K562 (cell line): ENCODE results near the gene ACSS2.
"Not testable (repeated sequence)": the region's sequence is repeated elsewhere in the genome, so short reads cannot be mapped to it uniquely, and the experiment has no call there.

ENCODE experiments used
- DPF2 ChIP-seq: fragments of 450-650 bp; IDR thresholded peaks from 2 replicates; pipeline ENCODE4 v1.6.1; 2016
- NFXL1 ChIP-seq: fragments of 450-650 bp; formaldehyde crosslinking; IDR thresholded peaks from 2 replicates; pipeline ENCODE4 v1.4.0; 2021; ENCODE audit warnings: mild to moderate bottlenecking
- NONO ChIP-seq, 2 experiments: fragments of 200-400 bp in 1 of 2; fragments of 450-650 bp in 1 of 2; formaldehyde crosslinking in 1 of 2; IDR thresholded peaks; 2 replicates each; pipeline ENCODE4 v1.6.1; 2017; ENCODE audit warnings: low read depth in 2 of 2, mild to moderate bottlenecking in 2 of 2, moderate library complexity in 2 of 2, low read length in 1 of 2
- POLR2A ChIP-seq: fragments of 450-650 bp; conservative IDR thresholded peaks from 2 replicates; pipeline ENCODE4 v1.6.1; 2016
- PTRF ChIP-seq: fragments of 450-650 bp; IDR thresholded peaks from 2 replicates; pipeline ENCODE4 v1.6.1; 2016; ENCODE audit warnings: mild to moderate bottlenecking, missing genetic modification characterization, missing compliant biosample characterization
- RBM25 ChIP-seq: fragments of 200-400 bp; formaldehyde crosslinking; IDR thresholded peaks from 2 replicates; pipeline ENCODE4 v1.6.1; 2018; ENCODE audit warnings: low read length, low read depth, moderate library complexity; ENCODE audit not compliant: severe bottlenecking
- RFX5 ChIP-seq: IDR thresholded peaks from 2 replicates; pipeline ENCODE4 v1.6.1; 2011; ENCODE audit warnings: low read depth, mild to moderate bottlenecking, improper control_type of control experiment, low read length
- SMAD3 ChIP-seq: fragments of 450-650 bp; formaldehyde crosslinking; conservative IDR thresholded peaks from 2 replicates; pipeline ENCODE4 v1.4.0; 2020; ENCODE audit warnings: mild to moderate bottlenecking
- SP1 ChIP-seq: sonication (generic); formaldehyde crosslinking; IDR thresholded peaks from 2 replicates; pipeline ENCODE4 v1.8.1; 2022; ENCODE audit warnings: mild to moderate bottlenecking, missing genetic modification reagents
- XRCC5 ChIP-seq: fragments of 200-400 bp; formaldehyde crosslinking; IDR thresholded peaks from 2 replicates; pipeline ENCODE4 v1.6.1; 2017; ENCODE audit warnings: low read depth, mild to moderate bottlenecking, low read length
- ZFX ChIP-seq: sonication (generic); formaldehyde crosslinking; IDR thresholded peaks from 2 replicates; pipeline ENCODE4 v1.8.0; 2022; ENCODE audit warnings: mild to moderate bottlenecking, missing genetic modification reagents, moderate library complexity
- ZNF23 ChIP-seq: fragments of 250-450 bp; sonication (Bioruptor Pico); IDR thresholded peaks from 2 replicates; pipeline ENCODE4 v1.4.0; 2020; ENCODE audit warnings: mild to moderate bottlenecking
- TF ChIP-seq, protein P1 (sequence below), 3 experiments: IDR thresholded peaks in 2 of 3; conservative IDR thresholded peaks in 1 of 3; 2 replicates each; pipeline ENCODE4 v1.5.1; 2011 to 2012; ENCODE audit warnings: low read length in 3 of 3, mild to moderate bottlenecking in 3 of 3, control low read depth in 2 of 3, improper control_type of control experiment in 1 of 3, inconsistent platforms in 1 of 3, low read depth in 1 of 3, mixed read lengths in 1 of 3, moderate library complexity in 1 of 3; ENCODE audit not compliant: insufficient read depth in 2 of 3
- TF ChIP-seq, protein P2 (sequence below), 2 experiments: fragments of 450-650 bp in 1 of 2; sonication (generic) in 1 of 2; formaldehyde crosslinking in 1 of 2; IDR thresholded peaks; 2 replicates each; pipeline versions ENCODE4 v1.7.1 to v1.9.0; 2016 to 2022; ENCODE audit warnings: inconsistent platforms in 1 of 2, mild to moderate bottlenecking in 1 of 2, missing genetic modification reagents in 1 of 2

DNA sequence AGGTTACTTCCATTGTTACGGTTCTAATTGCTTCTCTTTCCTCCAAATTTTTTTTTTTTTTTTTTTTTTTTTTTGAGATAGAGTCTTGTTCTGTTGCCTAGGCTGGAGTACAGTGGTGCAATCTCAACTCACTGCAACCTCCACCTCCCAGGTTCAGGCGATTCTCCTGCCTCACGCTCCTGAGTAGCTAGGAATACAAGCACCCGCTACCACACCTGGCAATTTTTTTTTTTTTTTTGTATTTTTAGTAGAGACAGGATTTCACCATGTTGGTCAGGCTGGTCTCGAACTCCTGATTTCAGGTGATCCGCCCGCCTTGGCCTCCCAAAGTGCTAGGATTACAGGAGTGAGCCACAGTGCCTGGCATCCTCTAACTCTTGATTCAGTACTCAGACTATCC is 4.6 kb downstream of the ACSS2 start:
- not testable (repeated sequence) for TF ChIP-seq PTRF; ZFX (CRISPR knock-in tag); XRCC5; POLR2A; RFX5; SMAD3 (CRISPR knock-in tag); ZNF23 (CRISPR knock-in tag); RBM25; DPF2; NONO (IDR thresholded peaks at IDR 0.05; ENCODE audit: low read depth in 2 of 2, low read length in 1 of 2); SP1 (CRISPR knock-in tag); NFXL1 (CRISPR knock-in tag)
- TF ChIP-seq, protein P1, sequence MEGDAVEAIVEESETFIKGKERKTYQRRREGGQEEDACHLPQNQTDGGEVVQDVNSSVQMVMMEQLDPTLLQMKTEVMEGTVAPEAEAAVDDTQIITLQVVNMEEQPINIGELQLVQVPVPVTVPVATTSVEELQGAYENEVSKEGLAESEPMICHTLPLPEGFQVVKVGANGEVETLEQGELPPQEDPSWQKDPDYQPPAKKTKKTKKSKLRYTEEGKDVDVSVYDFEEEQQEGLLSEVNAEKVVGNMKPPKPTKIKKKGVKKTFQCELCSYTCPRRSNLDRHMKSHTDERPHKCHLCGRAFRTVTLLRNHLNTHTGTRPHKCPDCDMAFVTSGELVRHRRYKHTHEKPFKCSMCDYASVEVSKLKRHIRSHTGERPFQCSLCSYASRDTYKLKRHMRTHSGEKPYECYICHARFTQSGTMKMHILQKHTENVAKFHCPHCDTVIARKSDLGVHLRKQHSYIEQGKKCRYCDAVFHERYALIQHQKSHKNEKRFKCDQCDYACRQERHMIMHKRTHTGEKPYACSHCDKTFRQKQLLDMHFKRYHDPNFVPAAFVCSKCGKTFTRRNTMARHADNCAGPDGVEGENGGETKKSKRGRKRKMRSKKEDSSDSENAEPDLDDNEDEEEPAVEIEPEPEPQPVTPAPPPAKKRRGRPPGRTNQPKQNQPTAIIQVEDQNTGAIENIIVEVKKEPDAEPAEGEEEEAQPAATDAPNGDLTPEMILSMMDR (IDR thresholded peaks at IDR 0.05 in 2 of 3, conservative IDR thresholded peaks at IDR 0.05 in 1 of 3; ENCODE audit: insufficient read depth in 2 of 3, low read depth in 1 of 3, low read length in 3 of 3): not testable (repeated sequence)
- TF ChIP-seq, protein P2, sequence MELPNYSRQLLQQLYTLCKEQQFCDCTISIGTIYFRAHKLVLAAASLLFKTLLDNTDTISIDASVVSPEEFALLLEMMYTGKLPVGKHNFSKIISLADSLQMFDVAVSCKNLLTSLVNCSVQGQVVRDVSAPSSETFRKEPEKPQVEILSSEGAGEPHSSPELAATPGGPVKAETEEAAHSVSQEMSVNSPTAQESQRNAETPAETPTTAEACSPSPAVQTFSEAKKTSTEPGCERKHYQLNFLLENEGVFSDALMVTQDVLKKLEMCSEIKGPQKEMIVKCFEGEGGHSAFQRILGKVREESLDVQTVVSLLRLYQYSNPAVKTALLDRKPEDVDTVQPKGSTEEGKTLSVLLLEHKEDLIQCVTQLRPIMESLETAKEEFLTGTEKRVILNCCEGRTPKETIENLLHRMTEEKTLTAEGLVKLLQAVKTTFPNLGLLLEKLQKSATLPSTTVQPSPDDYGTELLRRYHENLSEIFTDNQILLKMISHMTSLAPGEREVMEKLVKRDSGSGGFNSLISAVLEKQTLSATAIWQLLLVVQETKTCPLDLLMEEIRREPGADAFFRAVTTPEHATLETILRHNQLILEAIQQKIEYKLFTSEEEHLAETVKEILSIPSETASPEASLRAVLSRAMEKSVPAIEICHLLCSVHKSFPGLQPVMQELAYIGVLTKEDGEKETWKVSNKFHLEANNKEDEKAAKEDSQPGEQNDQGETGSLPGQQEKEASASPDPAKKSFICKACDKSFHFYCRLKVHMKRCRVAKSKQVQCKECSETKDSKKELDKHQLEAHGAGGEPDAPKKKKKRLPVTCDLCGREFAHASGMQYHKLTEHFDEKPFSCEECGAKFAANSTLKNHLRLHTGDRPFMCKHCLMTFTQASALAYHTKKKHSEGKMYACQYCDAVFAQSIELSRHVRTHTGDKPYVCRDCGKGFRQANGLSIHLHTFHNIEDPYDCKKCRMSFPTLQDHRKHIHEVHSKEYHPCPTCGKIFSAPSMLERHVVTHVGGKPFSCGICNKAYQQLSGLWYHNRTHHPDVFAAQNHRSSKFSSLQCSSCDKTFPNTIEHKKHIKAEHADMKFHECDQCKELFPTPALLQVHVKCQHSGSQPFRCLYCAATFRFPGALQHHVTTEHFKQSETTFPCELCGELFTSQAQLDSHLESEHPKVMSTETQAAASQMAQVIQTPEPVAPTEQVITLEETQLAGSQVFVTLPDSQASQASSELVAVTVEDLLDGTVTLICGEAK (IDR thresholded peaks at IDR 0.05): not testable (repeated sequence)
- TF ChIP-seq, protein P2 (CRISPR knock-in tag; IDR thresholded peaks at IDR 0.05): not testable (repeated sequence)
